Activated CD4-positive, CD25-positive, alpha-beta regulatory T cell (primary cell): ENCODE results near the gene CST3.

Source experiments
- DNase-seq, 4 experiments: peaks; one replicate each; lab custom pipeline; 2025; lab: John Stamatoyannopoulos, UW

The CST3 gene

DNA sequence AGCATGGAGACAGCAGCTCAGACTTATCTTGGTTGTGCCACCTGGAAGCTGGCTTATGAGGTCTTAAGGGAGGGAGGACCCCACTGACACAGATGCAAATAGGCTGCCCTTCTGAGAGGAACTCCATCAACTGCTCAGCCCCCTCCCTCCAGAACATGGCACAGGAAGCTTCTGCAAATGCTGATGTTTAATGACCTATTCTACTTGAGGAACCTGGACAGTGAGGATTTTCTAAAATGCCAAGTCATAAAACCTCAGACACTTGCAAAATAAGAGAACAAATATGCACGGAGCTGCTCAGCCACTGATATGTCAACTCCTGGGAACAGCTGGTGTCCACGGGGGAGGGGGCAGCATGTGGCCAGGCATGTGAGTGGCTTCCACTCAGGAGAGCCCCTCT is 35.5 kb downstream of the CST3 start:
- DNase-seq = no peak

DNA sequence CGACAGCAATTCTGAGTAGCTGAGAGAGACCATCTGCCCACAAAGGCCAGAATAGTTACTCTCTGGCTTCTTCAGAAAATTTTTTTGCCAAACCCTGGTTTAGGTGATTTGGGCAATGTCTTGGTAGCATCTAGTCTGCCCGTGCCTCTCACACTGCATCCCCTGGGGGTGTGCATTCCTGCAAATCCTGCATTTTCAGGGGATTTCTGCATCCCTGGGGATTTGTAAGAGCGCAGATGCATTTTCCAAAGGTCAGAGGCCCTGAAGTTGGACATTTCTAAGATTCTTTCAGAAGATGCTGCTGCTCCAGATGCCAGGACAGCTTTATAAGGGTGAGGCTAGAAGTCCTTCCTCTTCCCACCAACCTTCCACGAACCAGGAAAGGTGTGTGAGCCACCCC is 36.0 kb downstream of the CST3 start:
- DNase-seq = no peak

DNA sequence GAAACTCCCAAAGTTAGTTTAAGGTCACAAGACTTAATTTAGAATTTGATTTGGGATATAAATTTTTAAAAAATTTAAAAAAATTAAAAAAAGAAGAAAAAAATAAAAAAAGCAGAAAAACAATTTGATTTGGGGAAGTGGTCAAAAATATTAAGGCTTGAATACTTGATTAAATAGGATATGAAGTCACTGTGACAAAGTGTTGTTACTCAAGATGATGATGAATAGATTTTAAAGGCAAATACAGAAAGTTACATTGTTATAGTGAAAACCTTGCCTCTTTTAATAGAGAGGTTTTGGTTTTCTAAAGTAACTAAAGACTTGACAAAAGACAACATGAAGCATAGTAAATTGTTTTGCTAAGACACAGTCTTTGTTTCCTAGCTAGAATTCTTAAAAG is 39.3 kb downstream of the CST3 start:
- no peak for DNase-seq

DNA sequence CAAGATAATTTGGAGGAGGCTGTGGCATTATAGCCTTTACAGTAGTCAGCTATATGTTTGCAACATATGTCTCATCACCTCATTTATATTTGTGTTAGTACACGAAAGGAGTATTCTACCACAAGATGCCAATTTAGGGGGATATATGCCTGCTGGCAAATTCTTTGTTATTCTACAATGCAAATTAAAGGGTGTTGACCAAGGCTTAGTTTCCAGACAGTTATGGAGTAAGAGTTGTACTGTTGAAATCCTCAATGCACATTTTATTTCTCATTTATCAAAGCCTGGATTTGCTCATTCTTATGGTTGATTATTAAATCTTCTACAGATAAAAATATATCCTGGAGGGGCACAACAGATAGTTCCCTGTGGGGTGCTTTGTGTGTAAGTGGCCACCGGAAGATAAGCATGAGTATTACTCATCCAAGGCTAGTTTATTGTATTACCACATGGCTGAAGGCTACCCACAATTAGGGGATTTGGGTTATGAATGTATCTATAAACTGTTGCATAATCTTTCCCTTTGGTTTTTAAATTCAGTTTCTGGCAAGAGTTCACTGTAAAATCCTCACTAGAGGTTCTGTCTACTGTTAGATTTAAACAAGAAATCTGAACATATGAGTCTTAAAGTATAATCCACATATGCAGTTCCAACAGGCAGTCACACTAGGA is 41.0 kb downstream of the CST3 start:
- DNase-seq = no peak

DNA sequence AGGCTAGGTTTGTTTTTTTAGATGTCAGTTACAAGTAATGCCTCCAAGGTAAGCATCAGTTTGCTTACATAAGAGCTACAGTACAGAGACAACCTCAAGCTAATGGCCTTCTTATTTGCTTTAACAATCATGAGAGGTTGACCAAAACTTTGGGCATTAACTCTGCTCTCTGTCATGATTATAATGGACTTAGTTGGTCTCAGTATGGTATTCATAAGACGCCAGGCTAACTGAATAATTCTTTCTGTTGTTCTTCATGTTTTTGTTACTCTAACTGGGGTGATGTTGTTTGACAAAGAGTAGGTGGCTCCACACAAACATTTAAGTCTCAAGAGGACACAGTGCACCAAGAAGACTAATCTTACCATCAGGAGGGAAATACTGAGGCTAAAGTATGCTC is 41.8 kb downstream of the CST3 start:
- DNase-seq = no peak

DNA sequence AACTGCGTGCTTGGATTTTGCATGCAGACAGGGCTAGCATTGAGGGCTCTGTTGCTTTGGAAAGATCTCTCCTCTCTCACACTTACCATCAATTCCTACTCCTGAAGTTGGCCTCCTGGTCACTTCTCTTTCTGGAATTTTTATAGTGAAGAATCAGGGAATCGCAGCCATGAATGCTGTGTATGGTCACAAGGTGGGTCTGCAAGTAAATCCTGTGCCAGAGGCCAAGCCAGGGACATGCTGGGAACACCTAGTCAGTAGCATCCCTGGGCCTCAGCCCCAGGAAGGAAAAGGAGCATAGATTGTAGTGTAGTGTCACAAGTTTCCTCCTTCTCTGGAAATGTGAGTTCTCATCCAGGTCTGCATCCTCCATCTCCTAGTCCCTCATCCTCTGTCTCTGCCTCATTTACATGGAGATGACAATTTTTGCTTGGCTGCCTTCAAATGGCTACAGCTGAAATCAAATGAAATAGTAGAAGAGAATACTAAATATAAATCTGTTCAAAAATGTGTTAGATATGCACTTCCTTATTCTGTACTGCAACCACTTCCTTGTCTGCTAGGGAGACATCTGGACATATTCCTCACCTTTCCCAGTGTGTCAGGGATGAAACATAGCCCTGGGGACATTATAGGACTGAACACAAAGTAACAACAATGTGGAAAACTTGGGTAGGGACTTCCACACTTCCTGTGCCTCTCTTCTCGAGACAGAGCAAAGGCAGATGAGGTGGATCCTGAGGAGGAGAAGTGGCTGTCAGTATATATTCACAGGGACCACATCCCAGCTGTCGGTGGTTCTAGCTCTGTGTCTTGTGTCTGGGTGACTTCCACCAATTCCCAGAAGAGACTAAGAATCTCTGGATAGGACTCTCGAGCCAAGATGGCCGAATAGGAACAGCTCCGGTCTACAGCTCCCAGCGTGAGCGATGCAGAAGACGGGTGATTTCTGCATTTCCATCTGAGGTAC is 49.0 kb downstream of the CST3 start:
- DNase-seq = no peak

DNA sequence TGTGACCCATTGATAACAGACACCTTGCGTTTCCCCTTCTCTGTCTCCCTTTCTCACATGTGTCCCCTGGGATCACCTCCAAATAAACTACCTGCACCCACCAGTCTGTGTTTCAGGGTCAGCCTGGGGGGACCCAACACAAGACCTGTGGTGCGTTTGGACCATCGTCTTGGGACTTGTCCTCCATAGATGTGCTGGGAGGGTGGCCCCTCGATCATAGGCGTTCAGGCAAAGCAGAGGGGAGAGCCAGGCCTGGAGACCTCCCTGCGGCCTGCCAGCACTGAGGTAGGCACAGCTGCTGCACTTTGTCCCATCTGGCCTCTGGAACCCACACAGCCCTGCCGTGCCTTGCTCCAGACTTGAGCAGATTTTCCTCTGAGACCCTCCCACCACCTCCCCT is 50.1 kb downstream of the CST3 start:
- DNase-seq = no peak

DNA sequence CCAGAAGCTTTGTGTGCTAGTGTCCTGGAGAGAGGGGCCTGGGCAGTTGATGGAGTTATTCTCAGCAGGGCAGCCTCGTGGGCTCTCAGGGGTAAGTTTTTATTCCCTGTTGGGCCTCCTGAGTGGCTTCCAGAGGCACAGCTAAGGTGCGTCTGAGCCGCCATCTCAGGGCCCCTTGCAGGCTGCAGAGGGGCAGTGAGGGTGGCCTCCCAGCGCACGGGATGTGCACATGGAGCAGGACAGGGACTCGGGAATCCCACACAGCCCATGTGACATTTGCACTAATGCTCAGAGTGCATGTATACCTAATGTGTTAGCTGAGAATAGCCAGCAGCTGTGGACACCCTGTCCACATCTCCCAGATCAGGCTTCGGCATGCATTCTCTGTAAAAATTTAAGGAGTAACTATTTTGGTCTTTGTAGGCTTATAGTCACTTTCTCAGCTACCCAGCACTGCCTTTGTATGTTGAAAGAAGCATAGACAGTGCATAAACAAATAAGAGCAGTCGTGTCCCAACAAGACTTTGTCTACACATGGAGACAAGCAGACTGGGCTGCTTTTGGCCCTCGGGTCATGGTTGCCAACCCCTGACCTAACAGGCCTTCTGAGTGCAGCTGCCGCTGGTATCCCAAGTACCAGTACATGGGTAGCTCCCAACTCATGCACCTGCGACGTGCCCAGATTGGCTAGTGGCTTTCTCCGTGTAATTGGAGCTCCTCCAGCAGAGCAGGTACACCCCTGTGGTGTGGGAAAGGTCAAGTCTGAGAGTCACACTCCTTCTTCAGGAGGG is 50.8 kb downstream of the CST3 start:
- no peak for DNase-seq

DNA sequence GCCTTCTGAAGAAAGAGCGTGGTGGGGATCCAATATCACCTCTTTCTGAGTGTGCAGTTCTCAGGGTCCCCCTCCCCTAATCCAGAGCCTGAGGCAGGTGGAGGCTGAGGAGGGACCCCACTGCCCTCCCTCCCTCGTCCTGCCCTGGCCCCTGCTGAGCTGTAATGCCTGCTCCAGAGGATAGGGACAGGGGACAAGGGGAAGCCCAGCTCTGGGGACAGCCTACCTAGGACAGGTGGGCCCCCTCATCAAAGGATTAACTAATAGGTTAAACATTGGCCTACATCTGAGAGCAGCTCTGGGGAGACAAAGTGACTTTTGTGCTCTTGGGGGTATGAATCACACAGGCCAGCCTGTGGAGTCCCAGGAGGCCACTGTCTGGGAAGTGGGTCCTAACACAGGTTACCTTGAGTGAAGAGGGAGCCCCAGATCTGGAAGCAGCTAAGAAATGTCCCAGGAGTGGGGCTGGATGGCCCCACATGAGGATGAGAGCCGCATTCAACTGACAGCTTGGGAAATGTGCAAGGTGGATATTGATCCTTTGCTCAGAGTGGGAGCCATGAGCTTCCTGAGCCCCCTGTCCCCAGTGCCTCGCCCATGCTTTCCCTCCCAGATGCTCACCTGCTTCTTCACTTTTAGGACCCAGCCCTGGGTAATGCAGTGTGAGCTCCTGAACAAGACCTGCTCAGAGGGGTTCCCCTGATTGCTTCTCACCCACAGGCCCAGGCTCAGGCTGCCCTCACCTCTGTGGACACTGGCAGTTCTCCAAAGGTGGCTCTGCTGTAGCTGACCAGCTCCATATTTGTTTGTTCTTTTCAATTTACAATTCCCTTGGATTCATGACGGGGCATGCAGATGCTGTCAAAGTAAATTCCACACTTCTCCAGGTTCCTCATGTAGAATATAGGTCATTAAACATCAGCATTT is 51.7 kb downstream of the CST3 start:
- DNase-seq = no peak

DNA sequence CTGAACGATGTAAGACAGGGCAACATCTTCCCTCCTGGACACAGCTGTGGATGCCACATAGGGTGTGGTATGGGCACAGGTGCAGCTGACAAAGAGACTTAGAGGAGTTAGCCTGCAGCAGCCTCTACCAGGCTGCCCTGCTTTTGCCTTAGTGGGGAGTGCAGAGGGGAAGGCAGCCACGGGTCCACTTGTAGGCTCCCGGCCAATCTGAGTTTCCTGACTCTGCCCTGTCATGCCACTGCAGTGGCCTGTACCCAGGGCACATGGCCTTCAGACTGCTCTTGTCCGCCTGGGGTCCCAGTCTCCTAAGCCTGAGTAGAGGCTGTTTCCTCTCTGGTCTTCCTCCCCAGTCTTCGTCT is 52.3 kb downstream of the CST3 start:
- DNase-seq = no peak

DNA sequence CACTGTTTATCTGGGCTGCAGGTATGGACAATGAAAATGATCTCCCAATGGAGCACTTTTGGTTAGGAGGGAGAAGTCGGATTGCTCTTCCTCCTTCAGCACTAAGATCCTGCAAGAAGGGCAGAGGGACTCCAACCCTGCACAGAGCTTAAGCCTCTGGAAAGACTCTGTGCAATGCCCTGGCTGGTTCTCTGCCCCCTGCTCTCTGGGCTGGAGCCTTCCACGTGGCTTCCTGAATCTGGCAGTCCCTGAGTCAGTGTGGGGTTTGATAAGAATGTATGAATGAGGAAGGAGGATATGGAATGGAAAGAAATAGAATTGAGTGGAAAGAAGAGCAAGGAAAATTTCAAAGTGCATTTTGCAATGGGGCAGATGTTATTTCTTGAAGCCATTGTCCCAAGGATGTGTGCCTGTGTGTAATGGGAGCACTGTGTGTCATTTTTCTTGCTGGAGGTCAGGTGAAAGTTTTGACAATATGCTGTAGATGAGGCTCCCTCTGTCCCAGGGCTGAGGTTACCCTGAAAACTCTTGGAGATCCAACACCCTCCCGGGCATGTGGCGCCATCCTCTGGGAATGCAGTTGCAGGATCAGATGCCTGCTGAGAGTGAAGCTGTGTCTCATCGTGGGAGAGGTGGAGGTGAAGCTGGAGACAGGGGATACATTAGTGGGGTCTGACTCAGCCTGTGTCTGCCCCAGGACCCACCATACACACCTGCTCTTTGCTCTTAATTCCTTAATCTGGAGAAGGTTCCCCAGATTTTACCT is 53.1 kb downstream of the CST3 start:
- no peak for DNase-seq
